ENCODE results near the gene NFATC4.

The NFATC4 gene

DNA sequence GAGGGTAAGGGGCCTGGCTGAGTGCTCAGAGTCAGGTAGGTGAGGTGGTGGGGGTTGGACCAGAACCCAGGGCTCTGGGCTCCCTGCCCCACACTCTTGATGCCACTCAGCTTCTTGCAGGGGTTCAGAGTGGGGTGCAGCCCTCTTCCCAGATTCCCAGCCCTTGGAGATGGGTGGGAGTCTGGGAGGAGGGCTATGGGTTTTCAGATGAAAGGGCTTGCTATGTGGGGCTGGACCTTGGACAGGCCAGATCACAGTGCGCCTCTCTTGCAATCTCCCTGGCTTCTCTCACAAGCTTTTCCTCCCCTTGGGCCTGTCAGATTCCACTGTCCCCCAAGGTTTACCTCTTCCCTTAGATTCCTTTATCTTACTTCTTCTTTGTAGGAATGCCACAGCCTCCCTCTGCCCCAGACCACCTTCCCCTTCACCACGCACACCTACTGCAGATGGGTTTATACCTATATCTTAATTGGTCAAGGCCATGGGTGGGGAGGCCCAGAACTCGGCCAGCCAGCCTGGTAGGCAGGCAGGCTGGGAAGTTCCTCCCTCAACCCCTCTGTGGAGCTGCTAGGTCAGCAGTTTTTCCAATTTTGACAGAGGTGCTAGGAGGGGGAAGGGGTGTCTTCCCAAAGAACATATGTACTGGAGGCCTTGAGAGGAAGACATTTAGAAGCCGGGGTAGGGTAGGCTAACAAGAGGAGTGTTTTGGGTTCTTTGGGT, 32.2 kb downstream of the NFATC4 start:
- peak overlapping the region; percentile 70 for H3K4me3 Mint-ChIP-seq
- H3K4me1 Mint-ChIP-seq: peaks cover 5% of the 10 kb centered on the region
- H3K27ac Mint-ChIP-seq (ENCODE audit: low read depth): no peak overlapping the region
- ATAC-seq (replicated peaks; ENCODE audit: extremely low read depth, poor library complexity, severe bottlenecking) (no peak), DNase-seq (ENCODE audit: low spot score in 2 of 2) (no peak)
- H3K27me3 Mint-ChIP-seq: peaks cover 48% of the 10 kb centered on the region
- no peaks in the 10 kb centered on the region for H3K9me3 Mint-ChIP-seq
- peaks cover 1% of the 10 kb centered on the region for H3K36me3 Mint-ChIP-seq (ENCODE audit: insufficient read depth)

DNA sequence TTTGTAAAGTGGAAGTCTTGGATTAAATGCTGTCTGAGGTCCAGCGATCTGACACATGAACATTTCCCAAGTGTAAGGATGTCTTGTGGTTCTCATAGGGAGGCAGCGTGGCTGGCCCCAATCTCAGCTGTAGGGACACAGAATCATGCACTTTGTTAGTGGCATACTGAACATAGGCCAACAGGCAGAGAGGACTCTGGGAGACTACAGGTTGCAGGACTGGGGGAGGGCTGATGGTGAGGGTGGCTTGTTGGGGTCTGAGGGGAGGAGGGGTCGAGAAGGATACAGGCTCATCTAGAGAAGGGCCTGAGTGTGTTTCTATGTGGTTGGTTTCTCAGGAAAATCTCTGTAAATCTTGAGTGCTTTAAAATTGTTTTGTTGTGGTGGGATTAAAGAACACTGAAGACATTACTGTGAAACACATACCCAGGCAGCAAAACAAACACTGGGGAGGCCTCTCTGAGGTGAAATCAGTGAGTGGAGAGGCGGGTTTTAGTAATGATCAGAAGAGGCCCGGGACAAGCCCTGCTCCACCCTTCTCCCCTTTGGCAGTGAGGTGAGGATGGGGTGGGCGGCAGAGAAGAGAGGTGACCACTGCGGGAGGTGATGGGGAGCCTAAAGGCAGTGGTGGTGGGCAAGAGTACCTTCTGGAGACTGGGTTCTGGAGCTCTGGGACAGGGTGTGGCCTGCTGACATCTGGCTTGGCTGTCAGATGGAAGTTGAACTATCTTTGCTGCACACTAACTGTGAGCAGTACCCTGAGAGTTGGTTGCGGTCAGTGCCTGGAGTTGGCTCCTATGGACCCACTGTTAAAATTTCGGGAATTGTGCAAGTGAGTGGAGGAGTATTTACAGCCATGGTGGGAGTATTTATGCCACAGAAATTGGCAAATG, 34.1 kb downstream of the NFATC4 start:
- Mint-ChIP-seq H3K27ac (ENCODE audit: low read depth) (no peak overlapping the region), H3K36me3 (ENCODE audit: insufficient read depth) (peaks cover 1% of the 10 kb centered on the region), H3K4me1 (peaks cover 5% of the 10 kb centered on the region), H3K27me3 (peaks cover 67% of the 10 kb centered on the region), H3K4me3 (no peak overlapping the region), H3K9me3 (no peaks in the 10 kb centered on the region)
- ATAC-seq (replicated peaks; ENCODE audit: extremely low read depth, poor library complexity, severe bottlenecking) (no peak), DNase-seq (ENCODE audit: low spot score in 2 of 2) (no peak)

DNA sequence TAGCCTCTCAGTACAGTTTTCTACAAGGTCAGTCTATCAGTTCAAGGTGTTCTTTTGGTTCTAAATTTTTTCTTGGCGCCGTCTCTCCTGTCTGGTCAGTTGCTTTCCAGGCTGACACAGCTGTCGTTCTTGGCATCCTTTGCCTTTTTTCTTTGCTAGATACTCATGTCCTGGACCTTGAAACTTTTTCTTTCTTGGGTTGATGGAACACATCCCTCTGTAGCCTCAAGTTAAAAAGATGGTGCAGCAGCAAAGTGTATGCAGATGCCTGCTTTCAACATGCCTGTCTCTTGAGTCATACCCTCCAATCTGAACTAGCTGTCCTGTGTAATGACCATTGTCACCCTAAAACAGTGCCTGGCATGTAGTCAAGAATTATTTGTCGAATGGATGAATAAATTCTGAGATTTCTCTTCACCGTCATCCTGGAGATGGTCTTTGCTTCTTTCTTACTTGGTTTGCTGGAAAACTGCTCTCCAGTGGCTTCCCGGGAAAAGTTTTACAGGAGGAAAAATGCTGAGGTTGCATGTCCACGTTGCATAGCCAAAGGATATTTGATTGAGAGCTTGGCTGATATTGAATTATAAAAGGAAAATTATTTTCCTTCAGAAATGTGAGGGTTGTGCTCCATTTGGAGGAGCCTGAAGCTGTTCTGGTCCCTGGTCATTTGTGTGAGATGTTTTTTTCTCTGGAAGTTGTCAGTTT, 35.5 kb downstream of the NFATC4 start:
- Mint-ChIP-seq H3K9me3 (no peaks in the 10 kb centered on the region), H3K27ac (ENCODE audit: low read depth) (no peak overlapping the region), H3K4me3 (no peak overlapping the region), H3K4me1 (peaks cover 5% of the 10 kb centered on the region), H3K36me3 (ENCODE audit: insufficient read depth) (peaks cover 1% of the 10 kb centered on the region), H3K27me3 (peaks cover 75% of the 10 kb centered on the region)
- DNase-seq (ENCODE audit: low spot score in 2 of 2) (no peak), ATAC-seq (replicated peaks; ENCODE audit: extremely low read depth, poor library complexity, severe bottlenecking) (no peak)

DNA sequence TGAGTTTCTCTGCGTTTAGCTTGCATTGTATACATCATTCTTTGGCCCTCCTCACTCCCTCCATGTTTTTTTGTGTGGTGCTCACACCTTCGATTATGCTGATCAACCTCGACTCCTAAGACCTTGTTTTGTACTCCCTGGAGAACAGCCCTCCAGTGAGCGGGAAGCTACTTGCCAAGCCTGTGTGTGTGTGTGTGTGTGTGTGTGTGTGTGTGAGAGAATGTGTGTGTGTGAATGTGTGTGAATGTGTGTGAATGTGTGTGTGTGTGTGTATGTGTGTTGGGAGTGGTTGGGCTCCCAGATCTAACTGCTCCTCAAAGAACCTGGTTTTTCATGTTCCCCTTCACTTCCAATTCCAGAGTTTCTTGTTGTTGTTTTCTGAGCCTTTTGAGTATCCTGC, 36.8 kb downstream of the NFATC4 start:
- Mint-ChIP-seq H3K27ac (ENCODE audit: low read depth) (no peak overlapping the region), H3K4me1 (no peaks in the 10 kb centered on the region), H3K36me3 (ENCODE audit: insufficient read depth) (no peaks in the 10 kb centered on the region), H3K4me3 (no peak overlapping the region), H3K27me3 (peaks cover 68% of the 10 kb centered on the region), H3K9me3 (no peaks in the 10 kb centered on the region)
- no peak for DNase-seq (ENCODE audit: low spot score in 2 of 2)
- ATAC-seq (replicated peaks; ENCODE audit: extremely low read depth, poor library complexity, severe bottlenecking): no peak

DNA sequence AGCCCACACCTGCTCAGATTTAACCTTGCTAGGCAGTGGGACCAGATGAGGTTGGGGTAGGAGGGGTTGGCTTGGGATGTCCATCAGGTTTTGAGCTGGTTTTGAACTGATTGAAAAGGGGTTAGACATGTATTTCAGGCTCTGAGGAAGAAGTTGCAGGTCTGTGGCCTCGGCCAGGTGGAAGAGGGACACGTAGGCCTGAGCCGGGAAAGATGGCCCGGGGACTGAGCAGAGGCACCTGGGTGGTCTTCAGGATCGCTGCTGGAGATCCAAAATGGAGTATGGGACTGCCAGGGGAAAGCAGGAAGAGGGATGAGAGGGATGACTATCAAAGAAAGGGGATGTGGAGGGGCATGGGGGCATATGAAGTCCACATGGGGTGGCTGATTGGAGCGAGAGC, 38.4 kb downstream of the NFATC4 start:
- H3K4me1 Mint-ChIP-seq: no peaks in the 10 kb centered on the region
- no peak overlapping the region for H3K4me3 Mint-ChIP-seq
- no peak for DNase-seq (ENCODE audit: low spot score in 2 of 2)
- H3K9me3 Mint-ChIP-seq: no peaks in the 10 kb centered on the region
- ATAC-seq (replicated peaks; ENCODE audit: extremely low read depth, poor library complexity, severe bottlenecking): no peak
- no peaks in the 10 kb centered on the region for H3K36me3 Mint-ChIP-seq (ENCODE audit: insufficient read depth)
- H3K27me3 Mint-ChIP-seq: peaks cover 59% of the 10 kb centered on the region
- H3K27ac Mint-ChIP-seq (ENCODE audit: low read depth): no peak overlapping the region

DNA sequence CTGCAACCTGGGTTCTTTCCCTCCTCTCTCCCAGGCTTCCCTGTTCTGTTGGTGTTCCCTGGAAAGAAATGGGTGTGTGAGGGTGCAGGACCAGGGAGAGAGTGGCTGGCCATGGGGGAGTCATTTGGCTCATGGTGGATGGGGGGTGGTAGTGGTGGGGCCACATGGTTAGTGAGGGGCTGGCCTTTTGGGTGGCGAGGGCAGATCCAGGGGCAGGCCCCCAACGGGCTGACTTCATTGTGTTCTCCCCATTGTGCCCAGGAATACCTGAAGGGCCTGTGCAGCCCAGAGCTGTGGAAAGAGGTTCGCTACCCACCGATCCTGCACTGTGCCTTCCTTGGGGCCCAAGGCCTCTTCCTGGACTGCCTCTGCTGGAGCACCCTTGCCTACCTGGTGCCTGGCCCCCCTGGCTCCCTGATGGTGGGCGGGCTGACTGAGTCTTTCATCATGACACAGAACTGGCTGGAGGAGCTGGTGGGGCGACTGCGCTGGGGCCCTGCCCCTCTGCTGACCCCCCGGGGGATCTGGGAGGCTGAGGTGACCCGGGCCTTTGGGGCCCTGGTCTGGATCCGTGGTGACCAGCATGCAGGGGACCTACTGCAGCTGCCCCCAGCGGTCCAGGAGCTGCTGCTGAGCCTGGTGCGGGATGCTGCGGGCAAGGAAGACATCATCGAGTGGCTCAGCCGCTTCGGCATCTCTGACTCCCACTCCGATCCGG, 39.8 kb downstream of the NFATC4 start:
- Mint-ChIP-seq H3K27ac (ENCODE audit: low read depth) (no peak overlapping the region), H3K9me3 (no peaks in the 10 kb centered on the region), H3K36me3 (ENCODE audit: insufficient read depth) (peaks cover 4% of the 10 kb centered on the region), H3K4me1 (no peaks in the 10 kb centered on the region), H3K4me3 (no peak overlapping the region), H3K27me3 (peaks cover 50% of the 10 kb centered on the region)
- ATAC-seq (replicated peaks; ENCODE audit: extremely low read depth, poor library complexity, severe bottlenecking) (no peak), DNase-seq (ENCODE audit: low spot score in 2 of 2) (no peak)

DNA sequence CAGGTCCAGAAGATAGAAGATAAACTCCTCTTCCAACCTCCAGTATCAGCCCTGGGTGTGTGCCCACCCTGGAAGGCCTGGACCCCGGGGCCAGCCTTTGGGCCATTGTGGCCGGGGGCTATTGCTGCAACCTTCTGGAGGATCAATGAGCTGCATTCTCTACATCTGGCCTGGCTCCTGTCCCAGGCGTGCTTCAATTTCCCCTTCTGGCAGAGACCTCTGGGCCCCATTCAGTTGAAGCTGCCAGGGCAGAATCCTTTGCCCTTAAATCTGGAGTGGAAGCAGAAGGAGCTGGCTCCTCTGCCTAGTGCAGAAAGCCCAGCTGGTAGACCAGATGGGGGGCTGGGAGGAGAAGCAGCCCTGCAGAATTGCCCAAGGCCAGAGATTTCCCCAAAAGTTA, 40.8 kb downstream of the NFATC4 start:
- peaks cover 4% of the 10 kb centered on the region for H3K36me3 Mint-ChIP-seq (ENCODE audit: insufficient read depth)
- H3K27me3 Mint-ChIP-seq: peaks cover 41% of the 10 kb centered on the region
- H3K9me3 Mint-ChIP-seq: no peaks in the 10 kb centered on the region
- no peak overlapping the region for H3K27ac Mint-ChIP-seq (ENCODE audit: low read depth)
- no peaks in the 10 kb centered on the region for H3K4me1 Mint-ChIP-seq
- H3K4me3 Mint-ChIP-seq: no peak overlapping the region
- ATAC-seq (replicated peaks; ENCODE audit: extremely low read depth, poor library complexity, severe bottlenecking) (no peak), DNase-seq (ENCODE audit: low spot score in 2 of 2) (no peak)

DNA sequence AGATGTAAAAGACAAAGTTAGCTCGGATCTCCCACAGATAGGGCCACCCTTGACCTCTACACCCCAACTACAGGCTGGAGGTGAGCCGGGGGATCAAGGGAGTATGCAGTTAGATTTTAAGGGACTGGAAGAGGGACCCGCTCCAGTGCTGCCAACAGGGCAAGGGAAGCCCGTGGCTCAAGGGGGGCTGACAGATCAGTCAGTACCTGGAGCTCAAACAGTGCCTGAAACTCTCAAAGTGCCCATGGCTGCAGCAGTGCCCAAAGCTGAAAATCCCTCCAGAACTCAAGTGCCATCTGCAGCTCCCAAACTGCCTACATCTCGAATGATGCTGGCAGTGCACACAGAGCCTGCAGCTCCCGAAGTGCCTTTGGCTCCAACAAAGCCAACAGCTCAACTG, 41.2 kb downstream of the NFATC4 start:
- no peaks in the 10 kb centered on the region for H3K9me3 Mint-ChIP-seq
- no peak overlapping the region for H3K4me3 Mint-ChIP-seq
- no peak overlapping the region for H3K27ac Mint-ChIP-seq (ENCODE audit: low read depth)
- no peaks in the 10 kb centered on the region for H3K4me1 Mint-ChIP-seq
- no peak for DNase-seq (ENCODE audit: low spot score in 2 of 2)
- H3K27me3 Mint-ChIP-seq: peaks cover 36% of the 10 kb centered on the region
- no peak for ATAC-seq (replicated peaks; ENCODE audit: extremely low read depth, poor library complexity, severe bottlenecking)
- peaks cover 4% of the 10 kb centered on the region for H3K36me3 Mint-ChIP-seq (ENCODE audit: insufficient read depth)

DNA sequence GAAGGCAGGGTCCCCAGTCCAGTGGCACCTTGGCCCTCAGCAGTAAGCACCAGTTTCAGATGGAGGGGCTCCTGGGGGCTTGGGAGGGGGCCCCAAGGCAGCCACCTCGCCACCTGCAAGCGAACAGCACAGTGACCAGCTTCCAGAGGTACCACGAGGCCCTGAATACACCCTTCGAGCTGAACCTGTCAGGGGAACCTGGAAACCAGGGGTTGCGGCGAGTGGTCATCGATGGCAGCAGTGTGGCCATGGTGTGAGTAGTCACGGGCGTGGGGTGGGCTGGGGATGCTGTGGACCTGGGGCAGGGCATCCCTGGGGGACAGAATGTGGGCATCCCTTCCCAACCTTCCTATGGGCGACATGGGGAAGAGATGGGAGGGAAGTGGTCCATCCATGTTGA, 42.0 kb downstream of the NFATC4 start:
- peaks cover 31% of the 10 kb centered on the region for H3K27me3 Mint-ChIP-seq

DNA sequence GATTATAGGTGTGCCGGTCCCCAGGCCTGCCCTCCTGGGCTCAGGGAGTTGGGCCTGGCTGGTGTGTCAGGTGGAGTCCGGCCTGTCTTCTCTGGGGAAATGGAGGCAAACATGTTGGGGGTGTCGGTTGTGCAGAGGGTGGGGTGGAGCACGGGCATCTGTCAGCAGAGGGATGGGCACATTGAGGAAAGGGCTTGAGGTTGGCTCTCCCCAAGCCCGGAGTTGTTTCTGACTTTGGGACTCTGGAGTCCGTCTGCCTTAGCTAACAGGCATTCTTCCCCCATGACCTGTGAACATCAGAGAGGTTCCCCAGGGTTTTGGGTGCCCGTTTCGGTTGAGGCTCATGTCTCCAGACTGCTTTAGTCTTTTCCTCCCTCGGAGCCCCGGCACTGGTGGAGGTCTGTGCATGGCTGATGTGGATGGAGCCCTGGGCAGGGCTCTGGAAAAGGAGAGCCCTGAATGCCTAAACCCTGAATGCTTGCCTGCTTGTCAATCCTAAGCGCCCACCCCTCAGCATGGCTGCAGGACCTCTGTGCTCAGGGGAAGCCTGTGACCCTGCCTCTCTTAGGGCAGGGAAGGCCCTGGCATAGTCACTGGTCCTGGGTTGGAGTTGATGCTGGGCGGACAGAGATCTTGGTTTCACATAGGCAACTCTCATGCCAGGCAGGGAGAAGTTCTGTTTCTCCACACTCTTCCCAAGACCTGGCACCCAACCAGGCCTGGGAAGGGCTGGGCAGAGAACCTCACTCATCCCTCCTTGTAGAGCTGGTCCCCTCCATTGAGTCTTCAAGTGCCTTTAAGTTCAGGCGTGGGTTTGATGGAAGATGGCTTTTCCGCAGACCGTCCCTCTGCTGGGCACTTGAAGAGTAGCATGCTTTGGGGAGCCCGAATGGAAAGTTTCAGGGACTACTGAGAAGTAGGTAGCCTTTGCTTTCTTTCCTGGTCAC, 43.7 kb downstream of the NFATC4 start:
- ATAC-seq (replicated peaks; ENCODE audit: extremely low read depth, poor library complexity, severe bottlenecking): no peak
- Mint-ChIP-seq H3K4me1 (no peaks in the 10 kb centered on the region), H3K36me3 (ENCODE audit: insufficient read depth) (peaks cover 4% of the 10 kb centered on the region), H3K9me3 (no peaks in the 10 kb centered on the region), H3K27ac (ENCODE audit: low read depth) (no peak overlapping the region), H3K27me3 (peaks cover 27% of the 10 kb centered on the region), H3K4me3 (no peak overlapping the region)
- DNase-seq (ENCODE audit: low spot score in 2 of 2): no peak

More for the DNA sequence above, 42.0 kb downstream of the NFATC4 start:
- Mint-ChIP-seq H3K4me3 (no peak overlapping the region), H3K27ac (ENCODE audit: low read depth) (no peak overlapping the region), H3K4me1 (no peaks in the 10 kb centered on the region), H3K9me3 (no peaks in the 10 kb centered on the region), H3K36me3 (ENCODE audit: insufficient read depth) (peaks cover 4% of the 10 kb centered on the region)
- DNase-seq (ENCODE audit: low spot score in 2 of 2) (no peak), ATAC-seq (replicated peaks; ENCODE audit: extremely low read depth, poor library complexity, severe bottlenecking) (no peak)

DNA sequence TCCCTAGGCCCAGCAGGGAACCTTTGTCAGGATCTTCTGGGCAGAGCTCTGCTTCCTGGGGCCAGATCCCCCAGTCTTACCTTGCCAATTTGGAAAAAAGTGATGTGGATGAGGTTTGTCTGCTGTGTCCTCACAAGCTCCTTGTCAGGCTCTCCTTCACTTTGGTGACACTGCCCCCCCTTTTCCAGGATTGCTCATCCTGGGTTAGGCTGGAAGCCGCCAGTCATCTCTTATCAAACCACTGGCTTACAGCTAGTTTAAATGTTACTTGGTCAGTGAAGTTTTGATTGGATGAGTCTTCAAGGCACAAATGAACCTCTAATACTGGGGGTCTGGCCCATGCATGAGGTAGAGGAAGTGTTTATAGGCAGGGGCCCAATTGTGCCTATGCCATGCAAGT, 46.1 kb downstream of the NFATC4 start:
- H3K36me3 Mint-ChIP-seq (ENCODE audit: insufficient read depth): peaks cover 4% of the 10 kb centered on the region
- H3K9me3 Mint-ChIP-seq: no peaks in the 10 kb centered on the region
- no peak overlapping the region for H3K4me3 Mint-ChIP-seq
- no peak overlapping the region for H3K27ac Mint-ChIP-seq (ENCODE audit: low read depth)
- ATAC-seq (replicated peaks; ENCODE audit: extremely low read depth, poor library complexity, severe bottlenecking) (no peak), DNase-seq (ENCODE audit: low spot score in 2 of 2) (no peak)
- no peaks in the 10 kb centered on the region for H3K4me1 Mint-ChIP-seq
- H3K27me3 Mint-ChIP-seq: peaks cover 21% of the 10 kb centered on the region
